Natural killer cell (primary cell): ENCODE measurements around the gene TPRG1. TPM values are rescaled to one million over a fixed set of nuclear protein-coding genes. Genes with fewer than 3 reads are reported as not detected.

Experiments
- ATAC-seq, 3 donors: fragments of 150-1000 bp in 2 of 3; fragments of 200-7000 bp in 1 of 3; cut with Tn5 transposase; 1 replicate in 1 of 3; 2 replicates in 2 of 3; pipeline ENCODE4 v1.10.0; 2021; ENCODE audit warnings: mild to moderate bottlenecking in 2 of 3, moderate library complexity in 2 of 3
- DNase-seq, 2 donors: peaks; one replicate each; pipeline versions ENCODE4 v3.0.0 to v3.0.0-alpha.2; 2013 to 2021; ENCODE audit warnings: mixed read lengths in 1 of 2
- H3K27ac ChIP-seq: one replicate; pipeline ENCODE4 v1.5.1; 2013; ENCODE audit warnings: mild to moderate bottlenecking, low read length
- H3K27me3 ChIP-seq: one replicate; pipeline ENCODE4 v1.6.1; 2013; ENCODE audit warnings: low read length; ENCODE audit not compliant: control insufficient read depth, insufficient read depth
- H3K36me3 ChIP-seq: one replicate; pipeline ENCODE4 v1.6.1; 2013; ENCODE audit warnings: low read length; ENCODE audit not compliant: control insufficient read depth, insufficient read depth
- H3K4me1 ChIP-seq: one replicate; pipeline ENCODE4 v1.6.1; 2013; ENCODE audit warnings: low read length; ENCODE audit not compliant: control insufficient read depth, insufficient read depth
- H3K4me3 ChIP-seq: one replicate; pipeline ENCODE4 v1.5.1; 2013; ENCODE audit warnings: low read length
- H3K9me3 ChIP-seq: one replicate; pipeline ENCODE4 v1.6.1; 2013; ENCODE audit warnings: low read length; ENCODE audit not compliant: control insufficient read depth, insufficient read depth
- H3K27ac Mint-ChIP-seq, 2 donors: one replicate each; pipeline ENCODE4 v1.8.0; 2022; ENCODE audit warnings: mild to moderate bottlenecking in 2 of 2, mixed read lengths in 2 of 2, moderate library complexity in 1 of 2
- H3K27me3 Mint-ChIP-seq, 2 donors: one replicate each; pipeline ENCODE4 v1.8.0; 2022; ENCODE audit warnings: low read depth in 2 of 2, mixed read lengths in 2 of 2
- H3K36me3 Mint-ChIP-seq: one replicate; pipeline ENCODE4 v1.8.0; 2022; ENCODE audit warnings: mixed read lengths
- H3K4me1 Mint-ChIP-seq, 2 donors: one replicate each; pipeline ENCODE4 v1.8.0; 2022; ENCODE audit warnings: mixed read lengths in 2 of 2
- H3K4me3 Mint-ChIP-seq: one replicate; pipeline ENCODE4 v1.8.0; 2022; ENCODE audit warnings: mild to moderate bottlenecking, moderate library complexity, mixed read lengths
- H3K9me3 Mint-ChIP-seq, 2 donors: one replicate each; pipeline ENCODE4 v1.8.0; 2022; ENCODE audit warnings: mixed read lengths in 2 of 2
- CTCF ChIP-seq: fragments of 200-600 bp; IDR thresholded peaks from one replicate; pipeline ENCODE4 v1.8.0; 2022; ENCODE audit warnings: antibody characterized with exemption
- WGBS: methylation state at CpG from one replicate; pipeline ENCODE4 v1.1.7; 2013; ENCODE audit warnings: missing lambda C conversion rate; ENCODE audit not compliant: insufficient coverage; 5-methylcytosine and 5-hydroxymethylcytosine counted together
- intact Hi-C: fragments of 100-400 bp; cut with micrococcal nuclease; formaldehyde crosslinking; loops from one replicate; pipeline ENCODE4 v1.14.2; 2022
- total RNA-seq, 4 donors: library from RNA; stranded (reverse); fragments of 120-200 nt in 1 of 4; gene quantifications; one replicate each; pipeline versions ENCODE4 v1.2.3 to v1.2.4, GENCODE V29; 2013 to 2022

Gene TPRG1
- total RNA-seq, 3 donors from 2014 or later (not counting 1 experiment from before 2014, with no cell fraction given), result 1.3 to 4.6 (median 1.9) TPM

GRCh38 chr3:189353988-189354889 is 182.5 kb downstream of the TPRG1 start:
- Mint-ChIP-seq H3K9me3 (no peaks in the 10 kb centered on the region), H3K27me3 (peaks cover 0 to 3% of the 10 kb centered on the region in 2 donors), H3K27ac (no peak overlapping the region), H3K36me3 (no peaks in the 10 kb centered on the region), H3K4me3 (no peak overlapping the region), H3K4me1 (peaks cover 8% of the 10 kb centered on the region in 2 donors)
- DNase-seq (no peak), ATAC-seq (no peak)
- no peak overlapping the region for H3K27ac ChIP-seq
- TF ChIP-seq CTCF, result no peak
- peaks cover 9% of the 10 kb centered on the region for H3K4me1 ChIP-seq
- H3K9me3 ChIP-seq, result no peaks in the 10 kb centered on the region
- 86% methylated on average over 6 of the region's 6 CpGs for WGBS
- no peaks in the 10 kb centered on the region for H3K27me3 ChIP-seq
- intact Hi-C loops, result no loop called here
- H3K4me3 ChIP-seq, result no peak overlapping the region
- no peaks in the 10 kb centered on the region for H3K36me3 ChIP-seq

GRCh38 chr3:189355115-189355480 is 183.3 kb downstream of the TPRG1 start:
- Mint-ChIP-seq H3K9me3 (no peaks in the 10 kb centered on the region), H3K27ac (no peak overlapping the region), H3K27me3 (peaks cover 0 to 3% of the 10 kb centered on the region in 2 donors), H3K36me3 (no peaks in the 10 kb centered on the region), H3K4me1 (peaks cover 8% of the 10 kb centered on the region in 2 donors), H3K4me3 (no peak overlapping the region)
- Histone ChIP-seq H3K36me3 (no peaks in the 10 kb centered on the region), H3K27ac (no peak overlapping the region), H3K27me3 (no peaks in the 10 kb centered on the region), H3K4me1 (peaks cover 9% of the 10 kb centered on the region), H3K4me3 (no peak overlapping the region), H3K9me3 (no peaks in the 10 kb centered on the region)
- 94% methylated on average over 2 of the region's 2 CpGs for WGBS
- intact Hi-C loops, result no loop called here
- no peak for TF ChIP-seq CTCF
- ATAC-seq (no peak), DNase-seq (no peak)

GRCh38 chr3:189355481-189356201 is 183.9 kb downstream of the TPRG1 start:
- ATAC-seq (peak in 2 of 3 donors; percentile 40 to 61), DNase-seq (peak in 1 of 2 donors; percentile 73)
- Mint-ChIP-seq H3K9me3 (no peaks in the 10 kb centered on the region), H3K27ac (no peak overlapping the region), H3K27me3 (peaks cover 0 to 3% of the 10 kb centered on the region in 2 donors), H3K4me1 (peaks cover 8% of the 10 kb centered on the region in 2 donors), H3K4me3 (no peak overlapping the region), H3K36me3 (no peaks in the 10 kb centered on the region)
- no peak overlapping the region for H3K4me3 ChIP-seq
- intact Hi-C loops, result no loop called here
- WGBS, result 72% methylated on average over 4 of the region's 6 CpGs
- peaks cover 9% of the 10 kb centered on the region for H3K4me1 ChIP-seq
- H3K27me3 ChIP-seq, result no peaks in the 10 kb centered on the region
- H3K9me3 ChIP-seq, result no peaks in the 10 kb centered on the region
- no peaks in the 10 kb centered on the region for H3K36me3 ChIP-seq
- H3K27ac ChIP-seq, result no peak overlapping the region
- no peak for TF ChIP-seq CTCF
